Astrocyte (in vitro differentiated cells and primary cell): ENCODE data around the gene NABP2.

ENCODE experiments used
- CTCF ChIP-seq: IDR thresholded peaks from 2 replicates; pipeline ENCODE4 v1.5.1; 2011; ENCODE audit warnings: low read depth, mild to moderate bottlenecking, inconsistent platforms, low read length, moderate library complexity; ENCODE audit not compliant: insufficient read depth
- EZH2 ChIP-seq: IDR thresholded peaks from 2 replicates; pipeline ENCODE4 v1.6.1; 2012; ENCODE audit warnings: mild to moderate bottlenecking, low read length, inconsistent platforms; ENCODE audit not compliant: insufficient read depth

GRCh38 chr12:56274299-56274698 lies 50.2 kb downstream of the NABP2 start:
- TF ChIP-seq CTCF, result no peak
- no peak for TF ChIP-seq EZH2
